Left forelimb (tissue), 1 donor: ENCODE results near the gene GABARAP.

ENCODE experiments used
- DNase-seq: peaks from one replicate; pipeline ENCODE4 v3.0.0-alpha.2; 2018; ENCODE audit warnings: low spot score

The GABARAP gene

DNA sequence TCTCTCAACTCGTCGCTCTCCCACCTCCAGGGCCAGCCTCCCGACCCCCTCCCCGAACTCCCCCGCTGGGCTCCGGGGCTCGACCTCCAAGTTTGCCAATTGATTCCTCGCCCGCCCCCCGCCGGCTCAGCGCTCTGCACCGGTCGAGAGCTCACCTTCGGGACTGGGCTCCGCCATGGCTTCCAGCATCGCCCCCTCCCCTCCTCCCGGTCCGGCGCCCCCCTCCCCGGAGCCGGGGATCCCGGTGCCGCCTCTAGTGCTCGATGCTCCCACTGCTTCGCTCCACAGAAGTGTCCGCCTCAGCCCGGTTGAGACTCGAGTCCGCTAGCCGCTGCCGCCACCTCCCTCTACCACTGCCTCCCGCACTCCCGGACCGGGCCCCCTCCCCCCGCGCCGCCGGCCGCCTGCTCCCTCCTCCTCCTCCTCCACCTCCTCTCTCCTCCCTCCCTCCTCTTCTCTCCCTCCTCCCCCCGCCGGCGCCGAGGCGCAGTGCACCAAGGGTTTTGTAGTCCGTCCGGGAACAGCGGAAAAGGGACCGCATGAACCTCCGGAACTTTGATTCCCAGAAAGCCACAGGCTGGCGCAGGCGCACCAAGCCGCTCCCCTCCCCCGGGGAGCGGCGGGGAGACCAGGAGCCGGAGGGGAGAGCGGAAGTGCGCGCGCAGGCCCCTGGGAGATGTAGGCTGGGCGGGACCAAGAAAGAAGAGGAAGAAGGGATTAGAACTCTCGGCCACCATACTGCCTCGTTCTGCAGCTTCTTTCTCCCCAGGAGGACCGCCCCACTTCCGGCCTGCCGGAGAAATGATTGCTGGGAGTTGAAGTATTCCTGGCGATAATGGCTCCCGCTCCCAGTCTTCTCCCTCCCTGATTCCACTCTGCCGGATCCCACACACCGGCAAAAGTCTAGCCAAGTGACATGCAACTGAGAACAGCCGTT is 2.9 kb downstream of the GABARAP start, which contains the start of gene PHF23:
Gene PHF23 (minus strand): TSS at position 367 of the 937 bp plus-strand sequence. CDS start 178 bp downstream, at position 189.
- peak; percentile 99 for DNase-seq

DNA sequence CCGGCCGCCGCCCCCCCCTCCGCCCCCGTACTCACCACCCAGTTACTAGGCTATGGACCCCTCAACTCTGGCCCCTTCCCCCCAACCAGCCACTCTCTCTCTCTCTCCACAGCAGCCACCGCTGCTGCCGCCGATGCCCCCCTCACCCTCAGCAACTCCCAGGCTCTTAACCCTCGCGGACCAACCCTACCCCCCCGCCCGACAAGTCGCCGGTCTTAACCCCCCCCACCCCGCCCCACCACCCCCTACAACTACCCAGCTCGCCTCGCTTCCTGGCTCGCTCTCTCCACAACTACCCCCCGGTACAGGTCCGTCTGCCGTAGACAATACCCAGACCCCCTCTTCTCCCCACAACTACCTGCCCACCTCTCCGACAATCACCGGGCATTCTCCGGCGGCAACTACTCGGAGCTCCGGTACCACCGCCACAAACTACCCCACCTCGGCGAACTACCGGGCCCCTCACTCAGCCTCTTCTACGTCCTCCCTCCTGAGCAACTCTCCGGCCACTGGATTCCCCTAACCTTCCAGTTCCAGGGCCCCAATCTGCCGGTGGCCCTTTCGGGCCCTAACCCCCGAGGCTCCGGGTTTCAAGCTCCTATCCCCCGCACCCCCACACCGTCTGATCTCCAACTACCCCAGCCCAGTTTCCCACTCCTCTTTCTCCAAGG is 3.7 kb downstream of the GABARAP start:
- DNase-seq: no peak

DNA sequence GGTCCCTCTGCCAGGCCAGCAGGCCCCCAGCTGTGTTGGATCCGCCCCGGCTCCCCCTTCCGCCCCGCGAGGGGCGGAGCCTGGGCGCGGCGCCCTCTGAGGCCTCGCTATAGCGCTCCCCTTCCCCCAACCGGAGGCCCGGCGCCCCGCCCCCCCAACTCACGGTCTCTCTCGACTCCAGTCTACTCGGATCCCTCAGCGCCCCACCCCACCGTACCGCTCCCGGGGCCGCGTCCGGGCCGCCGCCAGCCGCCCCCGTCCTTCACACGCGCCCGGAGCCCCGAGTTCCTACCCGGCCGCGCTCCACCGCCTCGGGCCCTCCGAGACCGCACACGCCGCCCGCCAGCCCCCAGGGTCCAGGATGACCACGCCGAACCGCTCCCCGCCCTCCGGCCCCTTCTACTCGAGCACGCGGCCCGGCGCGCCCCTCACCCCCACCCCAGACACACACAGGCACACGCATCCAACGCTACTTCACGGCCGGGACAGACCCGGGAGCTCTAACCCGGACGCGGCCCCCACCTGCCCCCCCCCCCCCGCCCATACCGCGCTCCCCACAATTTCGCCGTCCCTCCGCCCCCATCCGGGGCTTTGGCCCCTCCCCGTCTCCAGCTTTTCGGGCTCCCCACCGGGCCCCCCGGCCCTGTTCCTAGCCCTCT is 4.4 kb downstream of the GABARAP start:
- no peak for DNase-seq

DNA sequence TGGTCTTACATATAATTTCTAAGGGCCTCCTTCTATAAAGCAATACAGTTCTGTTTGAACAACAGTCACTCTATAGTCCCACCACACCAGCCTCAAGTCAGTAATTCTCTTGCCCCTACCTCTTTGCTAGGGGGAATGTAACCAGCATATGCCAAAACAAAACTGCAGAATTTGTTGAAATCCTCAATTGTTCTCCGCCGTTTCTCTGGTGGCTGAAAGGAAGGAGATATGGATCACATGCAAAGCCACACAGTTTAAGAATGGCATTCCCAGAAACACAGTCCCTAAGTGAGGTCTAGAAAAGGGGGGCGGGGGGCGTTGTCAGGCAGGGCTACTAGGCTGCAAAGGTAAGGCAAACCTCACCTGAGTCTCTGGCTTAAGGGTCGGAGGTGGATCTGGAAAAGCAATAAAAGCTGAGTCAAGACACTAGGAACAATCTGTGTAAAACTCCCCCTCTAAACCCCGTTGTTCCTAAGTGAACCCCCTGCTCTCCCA is 4.9 kb downstream of the GABARAP start:
- DNase-seq: no peak

DNA sequence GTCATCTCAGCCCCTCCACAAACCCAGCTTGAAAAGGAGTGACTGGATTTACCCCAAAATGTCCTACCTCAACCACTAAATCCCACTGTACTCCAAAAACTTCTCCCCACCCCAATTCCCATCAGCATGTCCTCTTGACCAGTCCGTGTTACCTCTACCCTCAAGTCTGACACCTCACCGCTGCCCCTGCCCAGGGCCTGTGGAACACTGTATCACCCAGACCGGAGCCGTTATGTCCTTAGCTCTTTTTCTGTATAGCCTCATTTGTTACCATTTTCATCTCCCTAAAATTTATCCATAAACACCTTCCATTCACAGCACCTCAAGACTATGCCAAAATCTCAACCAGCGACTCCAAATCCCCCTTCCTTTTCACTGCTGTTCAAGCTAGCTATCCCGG is 5.4 kb downstream of the GABARAP start:
- no peak for DNase-seq

DNA sequence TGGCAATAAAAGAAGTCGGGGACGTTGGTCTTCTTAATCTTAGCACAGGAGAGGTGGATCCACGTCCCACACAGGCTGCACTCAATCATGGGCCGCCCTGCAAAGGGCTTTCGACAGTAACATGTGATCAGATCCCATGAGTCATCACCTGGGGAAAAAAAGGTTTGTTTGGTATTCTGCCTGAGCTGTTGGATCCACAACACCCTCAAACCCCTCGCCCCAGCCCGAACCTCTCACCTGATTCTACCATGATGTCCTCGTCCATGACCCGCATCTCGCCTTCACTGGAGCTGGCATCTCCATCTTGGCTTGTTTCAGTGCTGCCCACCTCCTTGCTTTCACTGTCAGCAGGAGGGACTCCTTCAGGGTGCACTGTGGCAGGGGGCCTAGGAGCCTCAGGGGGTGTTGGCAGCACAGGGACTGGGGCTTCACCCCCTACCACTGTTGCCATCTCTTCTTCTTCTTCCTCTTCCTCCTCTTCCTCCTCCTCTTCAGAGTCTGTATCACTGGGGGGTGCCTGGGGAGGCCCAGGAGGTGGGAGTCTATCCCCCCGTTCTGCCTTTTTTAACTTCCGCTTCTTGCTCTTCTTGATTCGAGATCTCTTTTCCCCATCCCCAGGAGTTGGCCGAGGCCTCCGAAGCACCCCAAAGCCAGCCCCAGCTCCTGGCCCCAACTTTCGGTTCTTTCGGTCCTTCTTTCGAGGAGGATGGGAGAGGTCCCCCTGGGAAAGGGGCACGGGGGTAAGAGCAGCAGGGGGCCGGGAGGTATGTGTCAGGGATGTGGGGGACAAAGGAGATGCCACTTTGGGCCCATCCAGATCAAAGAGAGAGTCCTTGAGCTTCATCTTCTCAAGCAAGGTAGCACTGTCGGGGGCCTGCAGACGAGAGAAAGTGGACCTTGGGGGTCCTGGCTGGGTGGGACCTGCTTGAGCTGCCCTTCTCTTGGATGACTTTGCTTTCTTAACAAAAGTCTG is 6.3 kb downstream of the GABARAP start:
- no peak for DNase-seq

DNA sequence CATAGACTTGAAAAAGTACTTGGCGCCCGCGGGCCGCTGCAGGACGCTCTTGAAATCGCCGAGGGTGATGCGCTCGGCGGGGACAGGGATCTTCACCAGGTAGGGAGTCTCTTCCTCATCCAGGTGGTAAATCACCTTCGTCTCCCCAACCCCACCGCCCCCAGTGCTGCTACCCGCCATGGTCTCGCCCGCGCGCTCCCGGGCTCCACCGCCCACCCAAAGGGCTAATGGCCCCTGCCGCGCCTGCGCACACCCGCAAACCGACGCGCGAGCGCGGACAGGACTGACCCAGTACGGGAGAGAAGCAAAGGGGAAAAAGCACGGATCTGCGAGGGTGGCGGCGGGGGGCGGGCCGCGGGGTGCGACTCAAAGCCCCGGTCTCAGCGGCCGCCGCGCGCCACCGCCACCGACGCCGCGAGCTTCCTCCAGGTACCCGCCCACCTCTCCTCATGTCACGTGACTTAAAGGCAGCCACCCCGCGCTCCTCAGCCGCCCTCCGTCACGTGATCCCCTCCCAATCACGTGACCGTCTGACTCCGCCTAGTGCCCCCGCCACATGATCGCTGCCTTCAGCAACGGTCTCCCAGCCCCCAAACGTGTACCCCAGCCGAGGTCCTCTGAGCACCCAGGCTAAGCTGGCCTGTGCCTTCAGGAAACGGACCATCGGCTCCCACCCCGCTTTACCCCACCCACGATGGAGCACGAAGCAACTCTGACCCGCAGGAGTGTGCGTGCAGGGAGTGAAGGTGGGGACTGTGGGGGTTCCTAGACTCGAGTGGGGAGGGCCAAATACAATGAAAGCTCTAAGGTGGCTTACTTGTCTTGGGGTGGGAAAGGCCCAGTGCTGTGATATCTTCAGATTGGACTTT is 7.9 kb downstream of the GABARAP start, which contains the start of gene DVL2:
Gene DVL2 (minus strand): TSS at position 435 of the 869 bp plus-strand sequence. CDS start 255 bp downstream, at position 180.
- peak; percentile 97 for DNase-seq

DNA sequence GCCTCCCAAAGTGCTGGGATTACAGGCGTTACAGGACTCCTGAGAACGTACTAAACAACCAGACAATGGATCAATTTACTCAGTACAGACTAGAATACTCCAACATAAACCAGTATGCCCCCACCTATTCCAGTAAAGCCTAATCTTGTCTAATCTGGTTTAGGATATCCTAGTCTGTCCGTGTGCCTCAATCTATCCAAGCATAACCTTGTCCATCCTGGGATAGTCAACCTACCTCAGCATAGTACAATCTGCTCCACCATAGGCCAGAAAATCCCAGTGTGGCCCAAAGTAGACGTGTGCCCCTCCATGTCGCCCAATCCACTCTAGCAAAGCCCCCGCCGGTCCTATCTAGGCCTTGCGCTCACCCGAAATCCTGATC is 8.6 kb downstream of the GABARAP start:
- no peak for DNase-seq

DNA sequence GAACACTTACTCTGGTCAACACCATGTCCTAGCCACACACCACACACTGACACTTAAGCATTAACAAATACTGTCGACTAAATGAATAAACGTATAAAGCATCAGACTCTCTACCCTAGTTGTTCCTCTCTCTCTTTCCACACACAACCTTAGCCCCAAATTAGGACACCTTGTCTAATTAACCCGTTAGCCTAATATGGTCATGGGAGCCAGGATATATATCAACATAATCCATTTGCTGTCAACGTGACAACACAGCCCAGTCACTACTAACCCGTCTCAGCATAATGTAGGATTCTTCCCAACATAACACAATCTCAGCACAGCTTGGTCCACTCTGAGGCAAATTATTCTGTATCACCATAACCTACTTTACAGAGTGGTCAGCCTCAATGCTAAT is 10.1 kb downstream of the GABARAP start:
- DNase-seq: no peak

DNA sequence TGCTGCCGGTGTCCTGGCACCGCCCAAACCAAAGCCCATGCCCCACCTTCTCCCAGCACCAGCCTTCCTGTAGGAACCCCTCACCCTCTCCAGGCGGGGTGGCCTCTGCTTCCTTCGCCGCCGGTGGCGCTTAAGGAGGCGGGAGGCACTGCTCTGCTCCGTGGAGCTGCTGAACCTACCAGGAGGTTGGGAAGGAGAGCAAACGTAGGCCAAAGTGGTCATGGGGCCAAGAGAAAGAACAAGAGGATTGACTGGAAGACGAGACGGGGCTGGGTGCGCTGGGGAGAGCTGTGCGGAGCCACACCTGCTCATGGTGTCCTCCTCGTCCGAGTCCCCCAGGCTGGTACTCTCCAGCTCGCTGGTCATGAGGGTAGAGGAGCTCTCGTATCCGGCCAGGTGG is 12.7 kb downstream of the GABARAP start:
- DNase-seq: no peak

DNA sequence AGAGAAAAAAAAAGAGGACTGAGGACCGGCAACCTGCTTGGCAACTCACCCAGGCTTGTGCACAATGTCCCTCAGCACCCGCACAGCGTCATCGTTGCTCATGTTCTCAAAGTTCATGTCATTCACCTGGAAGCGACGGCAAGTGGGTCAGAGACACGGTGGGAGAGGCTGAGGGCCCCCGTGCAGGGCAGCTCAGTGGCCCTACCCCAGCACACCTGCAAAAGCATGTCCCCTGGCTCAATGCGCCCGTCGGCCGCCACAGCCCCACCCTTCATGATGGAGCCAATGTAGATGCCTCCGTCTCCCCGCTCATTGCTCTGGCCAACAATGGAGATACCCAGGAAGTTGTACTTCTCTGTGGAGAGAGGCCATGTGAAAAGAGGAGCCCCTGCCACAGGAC is 13.3 kb downstream of the GABARAP start:
- DNase-seq: no peak

DNA sequence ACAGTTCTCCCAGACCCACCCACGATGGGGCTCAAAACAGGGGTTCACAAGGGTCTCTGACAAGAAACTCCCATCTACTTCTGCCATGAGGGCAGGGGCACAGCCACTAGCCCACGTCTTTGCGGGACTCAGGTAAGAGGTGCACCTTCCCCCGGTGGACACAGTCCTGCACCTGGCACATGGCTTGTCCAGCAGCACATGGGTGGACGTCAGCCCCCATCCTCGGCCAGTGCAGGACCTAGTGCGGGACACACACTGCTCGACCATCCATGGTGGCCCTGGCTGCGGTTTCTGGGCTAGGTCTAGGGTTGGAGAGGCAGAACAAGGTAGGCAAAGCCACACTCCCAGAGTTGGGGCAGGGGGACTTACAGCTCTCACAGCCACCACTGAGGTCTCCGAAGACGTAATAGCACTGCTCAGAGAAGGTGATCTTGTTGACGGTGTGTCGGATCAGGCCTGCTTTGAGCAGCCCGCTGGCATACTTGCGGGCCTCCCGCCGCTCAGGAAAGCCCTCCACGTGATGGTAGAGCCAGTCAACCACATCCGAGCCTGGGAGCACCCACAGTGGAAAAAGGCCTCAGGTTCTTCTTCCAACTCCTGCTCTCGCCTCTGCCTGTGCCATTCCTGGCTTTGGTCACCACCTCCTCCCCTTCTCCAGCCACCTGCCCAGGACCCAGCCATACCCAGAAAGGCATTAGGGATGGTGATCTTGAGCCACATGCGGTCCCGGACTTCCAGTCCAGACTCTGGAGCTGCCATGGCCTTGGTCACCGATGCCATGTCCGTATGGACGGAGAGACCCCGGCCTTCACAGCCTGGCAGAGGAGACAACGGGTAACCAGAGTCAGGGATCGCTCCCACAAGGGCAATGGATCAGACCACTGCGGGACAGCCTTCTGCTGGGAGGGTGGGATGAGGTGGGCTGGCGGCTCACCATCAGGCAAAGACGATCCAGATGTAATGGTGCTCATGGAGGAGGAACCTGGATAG is 15.2 kb downstream of the GABARAP start:
- DNase-seq: no peak

DNA sequence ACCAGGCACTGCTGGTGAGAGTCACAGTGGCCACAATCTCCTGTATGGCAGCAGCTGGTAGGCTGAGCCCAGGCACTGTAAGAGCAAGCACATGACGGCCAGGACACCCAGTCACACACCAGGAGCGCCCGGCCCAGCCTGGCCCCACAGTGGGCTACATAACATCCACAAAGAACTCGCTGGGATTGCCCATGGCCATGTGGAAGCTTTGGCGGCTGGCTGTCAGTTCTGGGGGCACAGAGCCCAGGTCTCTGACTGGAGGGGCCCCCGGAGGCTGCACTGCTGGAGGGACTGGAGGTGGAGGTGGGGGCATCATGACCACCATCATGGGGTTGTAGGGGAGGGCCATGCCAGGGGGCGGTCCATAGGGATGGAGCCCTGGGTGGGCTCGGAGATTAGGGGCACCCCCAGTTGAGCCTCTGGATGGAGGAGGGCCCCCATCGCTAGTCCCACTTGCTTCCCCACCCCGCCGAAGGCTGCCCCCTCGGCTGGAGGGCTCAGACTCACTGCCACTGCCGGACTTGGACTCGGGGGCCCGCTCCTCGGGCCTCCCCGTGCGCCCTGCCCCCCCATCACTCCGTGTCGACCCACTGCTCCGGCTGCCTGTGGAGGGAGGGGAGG is 16.4 kb downstream of the GABARAP start:
- DNase-seq: no peak

DNA sequence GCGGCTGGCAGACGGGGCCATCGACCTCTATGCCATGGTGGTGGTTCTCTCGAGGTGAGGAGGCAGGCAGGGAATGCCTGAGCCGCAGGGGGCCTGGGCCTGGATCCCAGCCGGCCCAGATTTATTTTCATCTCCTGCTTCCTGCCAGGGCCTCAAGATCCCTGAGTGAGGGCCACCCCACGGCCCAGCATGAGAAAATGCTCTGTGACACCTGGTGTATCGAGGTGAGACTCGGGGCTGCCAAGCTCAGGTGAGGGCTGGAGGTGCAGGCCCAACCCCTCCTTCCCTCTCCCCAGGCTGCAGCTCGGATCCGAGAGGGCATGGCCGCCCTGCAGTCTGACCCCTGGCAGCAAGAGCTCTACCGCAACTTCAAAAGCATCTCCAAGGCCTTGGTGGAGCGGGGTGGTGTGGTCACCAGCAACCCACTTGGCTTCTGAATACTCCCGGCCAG is 17.6 kb downstream of the GABARAP start:
- DNase-seq: no peak

DNA sequence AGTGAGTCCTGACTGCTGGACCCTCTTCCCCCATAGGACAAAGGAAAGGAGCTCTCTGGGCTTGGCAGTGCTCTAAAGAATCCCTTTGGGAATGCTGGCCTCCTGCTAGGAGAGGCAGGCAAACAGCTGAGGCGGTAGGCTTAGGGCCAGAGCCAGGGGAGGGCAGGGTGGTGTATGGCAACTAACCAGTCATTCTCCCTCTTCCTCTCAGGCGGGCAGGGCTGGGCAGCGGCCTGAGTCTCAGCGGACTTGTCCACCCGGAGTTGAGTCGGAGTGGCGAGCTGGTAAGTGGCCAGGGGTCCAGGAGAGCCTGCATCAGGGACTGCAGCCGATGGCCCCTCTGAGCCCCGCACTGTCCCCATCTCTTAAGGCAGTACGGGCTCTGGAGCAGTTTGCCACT is 18.1 kb downstream of the GABARAP start:
- DNase-seq: peak; percentile 55

DNA sequence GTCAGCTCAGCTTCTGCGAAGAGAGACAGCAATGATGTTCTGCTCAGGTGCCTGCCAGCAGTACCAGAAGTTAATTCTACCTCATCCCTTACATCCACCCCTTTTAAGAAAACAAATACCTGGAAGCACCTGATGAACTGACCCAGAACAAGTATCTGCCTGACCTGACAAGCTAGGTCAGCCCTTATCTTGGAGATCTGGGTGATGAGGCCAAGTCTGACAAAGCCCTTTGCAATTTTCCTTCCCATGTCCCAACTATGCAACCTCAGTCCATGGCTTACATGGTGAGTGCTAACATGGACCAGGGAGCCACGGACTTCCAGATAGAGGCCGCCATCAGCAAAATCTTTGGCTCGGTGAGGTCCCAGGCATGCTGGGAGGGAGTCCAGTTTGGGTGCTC is 18.9 kb downstream of the GABARAP start:
- DNase-seq: no peak

DNA sequence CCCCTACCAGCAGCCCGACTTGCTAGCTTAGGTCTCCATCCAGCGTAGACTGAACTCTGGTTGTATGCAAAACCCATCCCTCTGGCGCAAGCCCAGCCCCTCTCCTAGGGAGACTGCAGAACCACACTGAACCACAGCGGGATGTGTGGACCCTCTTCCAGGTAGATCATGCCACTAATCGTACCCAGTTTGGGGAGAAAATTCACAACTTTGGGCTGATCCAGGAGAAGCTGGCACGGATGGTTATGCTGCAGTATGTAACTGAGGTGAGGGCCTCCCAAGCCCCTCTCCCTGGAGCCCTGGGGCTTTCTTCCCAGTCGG is 19.3 kb downstream of the GABARAP start:
- no peak for DNase-seq
